ENCODE measurements around the gene VAPA. TPM values are rescaled to one million over a fixed set of nuclear protein-coding genes. Genes with fewer than 3 reads are reported as not detected.

The VAPA gene
- total RNA-seq, 2 donors from 2014 or later = 122 to 168 TPM

- Mint-ChIP-seq H3K36me3 (ENCODE audit: low read depth) (no peaks in the 10 kb centered on the region), H3K27ac (peak overlapping the region; percentile 89), H3K4me1 (peaks cover 47% of the 10 kb centered on the region), H3K9me3 (no peaks in the 10 kb centered on the region), H3K27me3 (ENCODE audit: insufficient read depth) (no peaks in the 10 kb centered on the region), H3K4me3 (no peak overlapping the region)
- Histone ChIP-seq H3K36me3 (ENCODE audit: control insufficient read depth, insufficient read depth, low read length) (no peaks in the 10 kb centered on the region), H3K4me1 (ENCODE audit: control insufficient read depth, insufficient read depth, low read length) (peaks cover 9% of the 10 kb centered on the region), H3K27me3 (ENCODE audit: control insufficient read depth, insufficient read depth, low read length, poor library complexity, severe bottlenecking) (no peaks in the 10 kb centered on the region), H3K9me3 (ENCODE audit: control insufficient read depth, low read length) (no peaks in the 10 kb centered on the region), H3K4me3 (ENCODE audit: low read length) (no peak overlapping the region), H3K27ac (ENCODE audit: low read depth, low read length) (no peak overlapping the region), H3K9ac (ENCODE audit: extremely low read depth, low read length, poor library complexity, severe bottlenecking) (no peak overlapping the region)
- TF ChIP-seq, protein P1, sequence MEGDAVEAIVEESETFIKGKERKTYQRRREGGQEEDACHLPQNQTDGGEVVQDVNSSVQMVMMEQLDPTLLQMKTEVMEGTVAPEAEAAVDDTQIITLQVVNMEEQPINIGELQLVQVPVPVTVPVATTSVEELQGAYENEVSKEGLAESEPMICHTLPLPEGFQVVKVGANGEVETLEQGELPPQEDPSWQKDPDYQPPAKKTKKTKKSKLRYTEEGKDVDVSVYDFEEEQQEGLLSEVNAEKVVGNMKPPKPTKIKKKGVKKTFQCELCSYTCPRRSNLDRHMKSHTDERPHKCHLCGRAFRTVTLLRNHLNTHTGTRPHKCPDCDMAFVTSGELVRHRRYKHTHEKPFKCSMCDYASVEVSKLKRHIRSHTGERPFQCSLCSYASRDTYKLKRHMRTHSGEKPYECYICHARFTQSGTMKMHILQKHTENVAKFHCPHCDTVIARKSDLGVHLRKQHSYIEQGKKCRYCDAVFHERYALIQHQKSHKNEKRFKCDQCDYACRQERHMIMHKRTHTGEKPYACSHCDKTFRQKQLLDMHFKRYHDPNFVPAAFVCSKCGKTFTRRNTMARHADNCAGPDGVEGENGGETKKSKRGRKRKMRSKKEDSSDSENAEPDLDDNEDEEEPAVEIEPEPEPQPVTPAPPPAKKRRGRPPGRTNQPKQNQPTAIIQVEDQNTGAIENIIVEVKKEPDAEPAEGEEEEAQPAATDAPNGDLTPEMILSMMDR (conservative IDR thresholded peaks at IDR 0.05) = no peak
- DNase-seq = no peak
- 85 to 100% methylated on average over 2 of the region's 2 CpGs for WGBS, 2 experiments (ENCODE audit: insufficient coverage in 1 of 2, insufficient read length in 1 of 2)
Observed at GRCh38 chr18:9926223-9926894, 12.5 kb downstream of the VAPA start.

GRCh38 chr18:9926977-9927376 is 13.2 kb downstream of the VAPA start:
- Mint-ChIP-seq H3K27me3 (ENCODE audit: insufficient read depth) (no peaks in the 10 kb centered on the region), H3K27ac (no peak overlapping the region), H3K4me3 (no peak overlapping the region), H3K4me1 (peaks cover 47% of the 10 kb centered on the region), H3K9me3 (no peaks in the 10 kb centered on the region), H3K36me3 (ENCODE audit: low read depth) (peaks cover 3% of the 10 kb centered on the region)
- H3K4me1 ChIP-seq (ENCODE audit: control insufficient read depth, insufficient read depth, low read length) = peaks cover 9% of the 10 kb centered on the region
- peaks cover 5% of the 10 kb centered on the region for H3K36me3 ChIP-seq (ENCODE audit: control insufficient read depth, insufficient read depth, low read length)
- TF ChIP-seq, protein P1 (conservative IDR thresholded peaks at IDR 0.05) = no peak
- WGBS, 2 experiments (ENCODE audit: insufficient coverage in 1 of 2, insufficient read length in 1 of 2) = 100% methylated on average over 1 of the region's 1 CpG; no CpG with 5 or more reads in 1 of the 2 experiments
- no peak for DNase-seq
- no peaks in the 10 kb centered on the region for H3K27me3 ChIP-seq (ENCODE audit: control insufficient read depth, insufficient read depth, low read length, poor library complexity, severe bottlenecking)
- H3K27ac ChIP-seq (ENCODE audit: low read depth, low read length) = no peak overlapping the region
- no peak overlapping the region for H3K4me3 ChIP-seq (ENCODE audit: low read length)
- H3K9ac ChIP-seq (ENCODE audit: extremely low read depth, low read length, poor library complexity, severe bottlenecking) = no peak overlapping the region
- no peaks in the 10 kb centered on the region for H3K9me3 ChIP-seq (ENCODE audit: control insufficient read depth, low read length)

- Histone ChIP-seq H3K4me3 (ENCODE audit: low read length) (no peak overlapping the region), H3K27ac (ENCODE audit: low read depth, low read length) (no peak overlapping the region), H3K9ac (ENCODE audit: extremely low read depth, low read length, poor library complexity, severe bottlenecking) (no peak overlapping the region), H3K27me3 (ENCODE audit: control insufficient read depth, insufficient read depth, low read length, poor library complexity, severe bottlenecking) (no peaks in the 10 kb centered on the region), H3K36me3 (ENCODE audit: control insufficient read depth, insufficient read depth, low read length) (peaks cover 10% of the 10 kb centered on the region), H3K4me1 (ENCODE audit: control insufficient read depth, insufficient read depth, low read length) (peaks cover 9% of the 10 kb centered on the region), H3K9me3 (ENCODE audit: control insufficient read depth, low read length) (no peaks in the 10 kb centered on the region)
- TF ChIP-seq, protein P1 (conservative IDR thresholded peaks at IDR 0.05) = peak; percentile 16
- Mint-ChIP-seq H3K9me3 (no peaks in the 10 kb centered on the region), H3K36me3 (ENCODE audit: low read depth) (peaks cover 8% of the 10 kb centered on the region), H3K27me3 (ENCODE audit: insufficient read depth) (no peaks in the 10 kb centered on the region), H3K4me3 (no peak overlapping the region), H3K27ac (no peak overlapping the region), H3K4me1 (peaks cover 47% of the 10 kb centered on the region)
- WGBS, 2 experiments (ENCODE audit: insufficient coverage in 1 of 2, insufficient read length in 1 of 2) = 71 to 80% methylated on average over 1 of the region's 2 CpGs
- no peak for DNase-seq
Observed at GRCh38 chr18:9927392-9928063, 13.7 kb downstream of the VAPA start.

Measured in endodermal cell (in vitro differentiated cells).